HepG2 (cell line): Measurements from ENCODE around the gene CD99L2. TPM values are rescaled to one million over a fixed set of nuclear protein-coding genes. Genes with fewer than 3 reads are reported as not detected.
A peak's percentile ranks its signal among the peaks of the same experiment; 100 is the strongest.

Source experiments
- AFF4 ChIP-seq: sonication (generic); formaldehyde crosslinking; IDR thresholded peaks from 2 replicates; pipeline ENCODE4 v1.4.0; 2020; ENCODE audit warnings: missing genetic modification reagents
- BRCA1 ChIP-seq: sonication (generic); formaldehyde crosslinking; IDR thresholded peaks from 2 replicates; pipeline ENCODE4 v1.4.0; 2020; ENCODE audit warnings: missing genetic modification reagents
- FOSL2 ChIP-seq: sonication (generic); formaldehyde crosslinking; IDR thresholded peaks from 2 replicates; pipeline ENCODE4 v1.4.0; 2020; ENCODE audit warnings: missing genetic modification reagents
- GATAD2A ChIP-seq: IDR thresholded peaks from 2 replicates; pipeline ENCODE4 v1.6.1; 2016
- NR2C2 ChIP-seq: sonication (generic); formaldehyde crosslinking; IDR thresholded peaks from 2 replicates; pipeline ENCODE4 v1.4.0; 2020; ENCODE audit warnings: missing genetic modification reagents, mild to moderate bottlenecking, moderate library complexity, borderline replicate concordance
- NR2F6 ChIP-seq, 2 experiments: IDR thresholded peaks; 2 replicates each; pipeline ENCODE4 v1.6.1; 2016; ENCODE audit warnings: antibody characterized with exemption in 1 of 2, mild to moderate bottlenecking in 1 of 2
- SOX6 ChIP-seq, 2 experiments: fragments of 450-650 bp in 1 of 2; sonication (generic) in 1 of 2; formaldehyde crosslinking in 1 of 2; IDR thresholded peaks; 2 replicates each; pipeline versions ENCODE4 v1.4.0 to v1.6.1; 2017 to 2020; ENCODE audit warnings: antibody characterized with exemption in 1 of 2, mild to moderate bottlenecking in 1 of 2, missing genetic modification reagents in 1 of 2
- ZBTB39 ChIP-seq: sonication (generic); formaldehyde crosslinking; IDR thresholded peaks from 2 replicates; pipeline ENCODE4 v1.5.0; 2020; ENCODE audit warnings: missing genetic modification reagents
- ZFX ChIP-seq: sonication (generic); formaldehyde crosslinking; IDR thresholded peaks from 2 replicates; pipeline ENCODE4 v1.4.0; 2020; ENCODE audit warnings: mild to moderate bottlenecking, low read depth, missing genetic modification reagents, moderate library complexity
- ZFY ChIP-seq: sonication (generic); formaldehyde crosslinking; IDR thresholded peaks from 2 replicates; pipeline ENCODE4 v1.4.0; 2020; ENCODE audit warnings: missing genetic modification reagents
- ZNF260 ChIP-seq: sonication (generic); formaldehyde crosslinking; IDR thresholded peaks from 2 replicates; pipeline ENCODE4 v1.4.0; 2020; ENCODE audit warnings: missing genetic modification reagents, low read depth, mild to moderate bottlenecking, borderline replicate concordance
- ZNF281 ChIP-seq: sonication (generic); formaldehyde crosslinking; IDR thresholded peaks from 2 replicates; pipeline ENCODE4 v1.4.0; 2020; ENCODE audit warnings: missing genetic modification reagents, borderline replicate concordance
- ZNF34 ChIP-seq: sonication (generic); formaldehyde crosslinking; IDR thresholded peaks from 2 replicates; pipeline ENCODE4 v1.4.0; 2020; ENCODE audit warnings: mild to moderate bottlenecking, missing genetic modification reagents, borderline replicate concordance
- ZNF350 ChIP-seq: sonication (generic); formaldehyde crosslinking; IDR thresholded peaks from 2 replicates; pipeline ENCODE4 v1.4.0; 2020; ENCODE audit warnings: mild to moderate bottlenecking, low read depth, missing genetic modification reagents, borderline replicate concordance
- ZNF597 ChIP-seq: sonication (generic); formaldehyde crosslinking; IDR thresholded peaks from 2 replicates; pipeline ENCODE4 v1.5.0; 2020; ENCODE audit warnings: missing genetic modification reagents
- ZNF713 ChIP-seq: sonication (generic); formaldehyde crosslinking; IDR thresholded peaks from 2 replicates; pipeline ENCODE4 v1.4.0; 2020; ENCODE audit warnings: mild to moderate bottlenecking, missing genetic modification reagents
- ZNF761 ChIP-seq: sonication (generic); formaldehyde crosslinking; conservative IDR thresholded peaks from 2 replicates; pipeline ENCODE4 v1.4.0; 2020; ENCODE audit warnings: mild to moderate bottlenecking, missing genetic modification reagents
- ZNF850 ChIP-seq: sonication (generic); formaldehyde crosslinking; conservative IDR thresholded peaks from 2 replicates; pipeline ENCODE4 v1.9.0; 2021; ENCODE audit warnings: mild to moderate bottlenecking, missing genetic modification reagents
- ZNF878 ChIP-seq: sonication (generic); formaldehyde crosslinking; IDR thresholded peaks from 2 replicates; pipeline ENCODE4 v1.8.1; 2023; ENCODE audit warnings: mild to moderate bottlenecking, missing genetic modification reagents, moderate library complexity
- polyA plus RNA-seq, 8 experiments: library from polyadenylated mRNA; depleted of rRNA in 3 of 8; stranded (reverse) in 7 of 8; unstranded in 1 of 8; fragments of >200 nt; fragmentation: Illumina TruSeq in 4 of 8; extraction: Trizol in 4 of 8; gene quantifications; 2 replicates each; pipeline versions ENCODE4 v1.2.1 to v1.2.3, GENCODE V29; 2011 to 2016; ENCODE audit warnings: low read depth in 4 of 8, missing spikeins in 1 of 8, mixed read lengths in 1 of 8; ENCODE audit not compliant: insufficient read depth in 1 of 8
- total RNA-seq, 5 experiments: library from RNA; depleted of rRNA; stranded (reverse); fragments of >200 nt; fragmentation: Illumina TruSeq; extraction: Trizol; gene quantifications; 2 replicates each; pipeline ENCODE4 v1.2.3, GENCODE V29; 2016; ENCODE audit warnings: low read depth in 1 of 5

The CD99L2 gene
- total and polyA plus RNA-seq, 2 of the 13 experiments (the other 11 are each of a cell fraction or from before 2014, with no cell fraction given) = 6.9 to 7.6 TPM

- no peak for TF ChIP-seq AFF4 (CRISPR knock-in tag)
- no peak for TF ChIP-seq ZNF878 (CRISPR knock-in tag)
- TF ChIP-seq ZNF260 (CRISPR knock-in tag) = no peak
- peak; percentile 59; the same call in 1 of the 2 replicates for TF ChIP-seq GATAD2A
- TF ChIP-seq ZNF713 (CRISPR knock-in tag) = no peak
- no peak for TF ChIP-seq SOX6 (IDR thresholded peaks at IDR 0.05)
- peak; percentile 55; the same call in 1 of the 2 replicates for TF ChIP-seq SOX6 (CRISPR knock-in tag; IDR thresholded peaks at IDR 0.05)
- no peak for TF ChIP-seq ZFY (CRISPR knock-in tag)
- TF ChIP-seq ZNF850 (CRISPR knock-in tag) = no peak
- TF ChIP-seq ZNF761 (CRISPR knock-in tag) = no peak
- peak; percentile 36; the same call in 1 of the 2 replicates for TF ChIP-seq NR2C2
- peak; percentile 85 for TF ChIP-seq NR2F6 (IDR thresholded peaks at IDR 0.05)
- TF ChIP-seq NR2F6 (CRISPR knock-in tag; IDR thresholded peaks at IDR 0.05) = peak; percentile 73
- no peak for TF ChIP-seq ZBTB39 (CRISPR knock-in tag)
- 0 out of 2 replicates have a peak, but pooled peaks have one; percentile 17 for TF ChIP-seq ZNF281 (CRISPR knock-in tag)
- TF ChIP-seq BRCA1 (CRISPR knock-in tag) = no peak
- TF ChIP-seq FOSL2 (CRISPR knock-in tag) = peak; percentile 96
- TF ChIP-seq ZNF34 (CRISPR knock-in tag) = no peak
- no peak for TF ChIP-seq ZNF597
- TF ChIP-seq ZFX = no peak
- no peak; the same call in 1 of the 2 replicates for TF ChIP-seq ZNF350 (CRISPR knock-in tag)
Observed at GRCh38 chrX:150848914-150849365, 49.5 kb downstream of the CD99L2 start (continued).
